NCI-H146 treated with DMSO at 0.1 percent for 48 hours (cell line): Measurements from ENCODE around the gene XPC.

ENCODE experiments used
- DNase-seq: peaks from one replicate; lab custom pipeline; 2025; ENCODE audit not compliant: unreplicated experiment; lab: John Stamatoyannopoulos, UW

The XPC gene

DNA sequence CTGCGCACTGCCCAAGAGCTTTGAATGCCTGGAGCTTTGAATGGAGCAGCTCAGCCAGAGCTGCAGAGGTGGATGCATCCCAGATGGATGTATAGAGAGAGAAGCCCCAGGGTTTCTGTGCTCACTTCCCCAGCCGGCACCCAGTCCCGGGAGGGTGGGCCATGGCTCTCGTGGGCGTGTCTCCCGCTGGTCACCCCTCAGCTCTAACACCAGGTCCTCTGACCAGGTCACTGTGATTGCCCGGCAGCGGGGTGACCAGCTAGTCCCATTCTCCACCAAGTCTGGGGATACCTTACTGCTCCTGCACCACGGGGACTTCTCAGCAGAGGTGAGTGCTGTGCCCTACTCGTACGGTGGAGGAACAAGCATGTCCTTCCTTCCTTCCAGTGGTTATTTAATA lies 42.8 kb downstream of the XPC start:
- DNase-seq = no peak

DNA sequence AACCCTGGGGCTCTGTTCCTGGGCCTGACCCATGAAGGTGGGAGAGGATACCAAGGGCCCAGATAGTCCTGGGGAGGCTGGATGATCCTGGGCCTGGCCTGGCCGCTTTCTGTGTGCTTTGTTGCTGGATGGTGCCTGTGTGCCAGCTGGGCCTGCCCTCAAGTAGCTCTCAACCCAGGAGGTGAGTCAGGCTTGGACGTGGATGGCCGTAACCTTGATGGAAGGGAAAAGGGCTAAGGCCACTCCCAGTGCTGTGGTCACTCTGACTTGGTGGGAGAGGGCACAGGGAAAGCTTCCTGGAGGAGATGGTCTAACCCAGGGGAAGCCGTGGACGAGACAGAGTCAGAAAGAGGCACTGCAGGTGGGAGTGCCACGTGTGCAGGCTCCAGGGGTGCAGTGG lies 44.1 kb downstream of the XPC start:
- DNase-seq = no peak

DNA sequence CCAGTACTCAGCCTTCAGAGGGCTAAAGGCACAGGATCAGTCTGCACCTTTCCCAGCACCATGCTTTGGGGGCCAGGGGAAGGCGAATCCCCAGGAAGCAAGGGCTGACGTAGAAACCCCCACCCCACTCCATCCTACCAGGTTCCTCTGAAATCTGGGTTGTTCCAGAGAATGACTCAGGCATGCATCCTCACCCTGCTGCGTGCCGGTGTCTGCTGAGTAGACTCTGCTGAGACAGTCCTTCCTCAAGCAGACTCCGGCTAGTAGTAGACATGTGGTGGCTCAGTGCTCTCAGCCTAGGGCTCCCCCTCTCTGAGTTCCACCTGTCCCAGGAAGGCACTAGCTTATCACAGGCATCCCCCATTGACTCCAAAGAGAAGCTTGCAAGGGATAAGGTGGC lies 44.5 kb downstream of the XPC start:
- no peak for DNase-seq

DNA sequence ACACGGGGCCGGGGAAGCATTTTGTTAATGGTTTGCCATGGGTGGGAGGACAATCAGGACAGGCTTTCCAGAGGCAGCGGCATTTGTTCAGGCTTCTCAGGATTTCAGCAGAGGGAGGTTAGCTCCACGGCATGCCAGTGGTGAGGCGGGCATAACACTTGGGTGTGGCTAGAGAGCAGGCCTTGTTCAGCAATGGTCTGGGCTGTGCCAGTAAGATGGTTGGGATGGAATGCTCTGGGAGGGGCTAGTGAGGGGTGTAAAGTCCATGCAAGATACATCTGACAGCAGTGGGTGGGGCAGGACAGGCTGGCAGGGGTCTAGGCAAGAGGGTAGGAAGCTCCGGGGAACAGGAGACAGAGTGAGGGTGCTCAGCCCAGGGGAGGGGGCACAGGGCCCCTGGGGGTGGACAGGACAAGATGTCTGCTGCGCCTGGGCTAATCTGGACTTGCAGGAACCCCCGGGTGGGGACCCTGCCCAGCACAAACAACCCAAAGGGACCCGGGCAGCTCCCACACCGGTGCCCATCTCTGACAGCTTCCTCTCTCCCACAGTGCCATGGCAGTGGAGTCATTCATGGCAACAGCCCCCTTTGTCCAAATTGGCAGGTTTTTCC lies 45.1 kb downstream of the XPC start:
- no peak for DNase-seq

DNA sequence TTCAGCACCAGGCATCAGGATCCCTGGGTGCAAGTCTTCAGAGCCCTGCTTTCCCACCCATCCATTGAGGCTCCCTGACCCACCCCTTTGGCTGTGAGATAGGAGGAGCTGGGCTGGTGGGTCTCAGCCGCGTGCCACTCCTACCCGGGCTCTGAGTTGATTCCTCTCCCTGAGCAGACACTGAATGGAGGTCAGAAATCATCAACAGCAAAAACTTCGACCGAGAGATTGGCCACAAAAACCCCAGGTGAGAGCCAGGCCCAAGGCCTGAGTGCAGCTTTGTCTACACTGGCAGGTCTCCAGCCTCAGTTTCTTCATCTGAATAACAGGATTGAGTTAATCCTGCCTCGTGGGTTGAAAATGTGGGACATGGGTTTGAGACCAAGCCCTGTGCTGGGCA lies 45.7 kb downstream of the XPC start:
- DNase-seq = no peak

DNA sequence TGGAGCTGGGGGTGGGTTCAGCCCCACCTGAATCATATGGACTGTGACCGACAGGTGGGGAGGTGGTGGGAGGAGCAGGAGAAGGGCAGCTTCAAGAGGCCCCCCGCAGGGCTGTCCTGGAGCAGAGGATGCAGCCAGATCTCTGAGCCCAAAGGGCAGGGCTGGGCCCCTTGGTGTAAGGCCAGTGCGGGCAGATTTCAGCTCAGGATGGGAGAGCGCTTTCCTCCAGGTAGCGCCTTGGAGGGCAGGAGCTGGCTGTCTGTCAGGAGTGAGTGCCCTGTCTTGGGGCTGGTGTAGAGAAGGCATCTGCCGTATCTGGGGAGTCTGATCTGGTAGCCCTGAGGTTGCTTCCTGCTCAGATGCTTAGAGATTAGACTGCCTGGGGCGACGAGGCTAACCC lies 46.3 kb downstream of the XPC start:
- no peak for DNase-seq

DNA sequence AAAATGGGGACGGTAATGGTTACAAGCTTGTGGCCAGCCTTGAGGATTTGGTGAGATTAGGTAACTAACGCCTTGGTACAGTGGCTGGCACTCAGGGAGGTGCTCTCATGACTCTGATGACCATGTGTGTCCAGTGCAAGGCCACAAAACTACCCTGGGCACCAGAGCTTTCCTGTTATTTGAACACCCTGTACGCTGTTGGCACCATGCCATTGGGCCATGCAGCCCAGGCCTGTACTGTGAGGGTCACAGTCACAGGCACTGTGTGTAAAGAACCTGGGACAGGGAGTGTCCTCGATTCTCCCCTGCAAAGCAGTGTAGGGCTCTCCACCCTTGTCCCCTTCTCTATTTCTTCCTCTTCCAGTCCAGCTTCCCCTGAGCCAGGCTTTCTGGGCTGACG lies 47.3 kb downstream of the XPC start:
- no peak for DNase-seq

DNA sequence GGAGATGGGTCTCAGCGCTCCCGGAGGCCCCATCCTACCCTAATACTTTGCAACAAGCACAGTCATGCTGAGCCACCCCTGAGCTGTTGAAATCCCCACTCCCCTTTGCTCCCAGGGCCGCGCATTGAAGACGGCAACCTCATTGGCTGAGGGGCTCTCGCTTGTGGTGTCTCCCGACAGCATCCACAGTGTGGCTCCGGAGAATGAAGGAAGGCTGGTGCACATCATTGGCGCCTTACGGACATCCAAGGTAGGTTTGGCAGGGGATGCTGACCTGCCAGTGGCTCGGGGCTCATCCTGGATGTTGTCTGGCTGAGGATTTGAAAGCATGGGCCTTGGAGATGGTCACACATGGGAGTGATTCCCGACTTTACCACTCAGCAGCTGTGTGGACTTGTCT lies 47.7 kb downstream of the XPC start:
- DNase-seq = no peak

DNA sequence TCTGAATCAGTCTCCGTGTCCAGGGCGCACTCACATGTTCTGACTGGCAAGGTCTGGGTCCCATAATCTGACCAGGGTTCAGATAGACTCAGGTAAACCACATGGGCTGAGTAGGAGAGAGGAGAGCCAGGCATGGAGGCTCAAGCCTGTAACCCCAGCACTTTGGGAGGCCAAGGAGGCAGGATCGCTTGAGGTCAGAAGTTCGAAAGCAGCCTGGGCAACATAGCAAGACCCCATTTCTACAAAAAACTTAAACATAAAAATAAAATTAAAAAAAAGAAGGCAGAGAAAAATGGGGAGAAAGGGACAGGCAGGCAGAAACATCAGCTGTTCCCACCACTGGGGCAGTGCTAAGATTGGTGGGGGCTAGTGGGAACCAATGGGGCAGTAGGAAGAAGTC lies 48.2 kb downstream of the XPC start:
- no peak for DNase-seq

DNA sequence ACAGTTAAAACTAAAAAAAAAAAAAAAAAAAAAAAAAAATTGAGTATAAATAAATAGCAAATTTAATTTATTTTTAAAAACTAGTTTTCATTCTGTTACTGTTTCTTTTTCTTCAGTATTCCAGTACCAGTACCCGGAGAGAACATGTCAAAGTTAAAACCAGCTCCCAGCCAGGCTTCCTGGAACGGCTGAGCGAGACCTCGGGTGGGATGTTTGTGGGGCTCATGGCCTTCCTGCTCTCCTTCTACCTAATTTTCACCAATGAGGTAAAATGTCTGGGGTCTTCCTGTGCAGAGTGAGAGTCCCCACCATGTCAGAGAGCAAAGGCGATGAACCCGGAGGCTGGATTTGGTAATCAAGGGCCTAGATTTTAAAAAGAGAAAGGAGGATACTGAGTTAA lies 49.1 kb downstream of the XPC start:
- no peak for DNase-seq

DNA sequence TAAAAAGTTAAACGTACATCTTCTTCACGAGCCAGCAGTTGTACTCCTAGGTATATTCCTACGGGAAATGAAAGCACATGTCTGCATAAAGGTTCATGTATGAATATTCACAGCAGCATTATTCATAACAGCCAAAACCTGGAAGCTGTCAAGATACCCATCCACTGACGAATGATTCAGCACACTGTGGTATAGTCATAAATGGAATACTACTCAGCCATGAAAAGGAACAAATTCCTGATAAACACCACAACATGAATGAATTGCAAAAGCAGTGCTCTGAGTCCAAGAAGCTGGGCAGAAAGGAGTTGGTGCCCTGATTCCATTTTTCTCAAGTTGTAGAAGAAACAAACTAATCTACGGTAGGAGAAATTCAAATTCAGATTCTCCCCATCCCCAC lies 49.7 kb downstream of the XPC start:
- no peak for DNase-seq

DNA sequence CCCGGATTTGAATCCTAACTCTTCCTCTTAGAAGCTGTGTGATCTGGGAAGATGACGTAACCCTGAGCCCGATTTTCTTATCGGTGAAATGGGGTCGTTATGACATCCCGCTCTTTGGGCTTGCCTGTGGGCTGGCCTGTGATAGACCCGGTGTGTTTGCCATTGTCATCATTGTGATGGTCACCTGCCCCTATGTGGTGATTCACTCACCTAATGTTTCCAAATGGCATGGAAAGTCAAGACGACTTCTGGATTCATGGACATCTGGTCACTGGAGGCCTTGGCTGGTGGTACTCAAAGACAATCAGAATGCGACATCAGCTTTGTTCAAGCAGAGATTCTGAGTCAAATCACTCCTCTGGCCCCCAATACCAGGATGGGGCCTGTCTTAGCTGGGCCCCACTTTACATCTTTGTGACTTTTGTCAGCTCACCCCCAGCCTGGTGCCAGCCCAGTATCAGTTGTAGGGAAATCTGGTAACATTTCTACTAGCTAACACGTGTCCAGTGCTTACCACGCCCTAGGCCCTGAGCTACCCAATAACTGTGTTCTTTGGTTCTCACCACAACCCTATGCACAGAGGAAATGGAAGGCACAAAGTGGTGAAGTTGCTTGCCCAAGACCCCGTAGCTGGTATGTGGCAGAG lies 50.8 kb downstream of the XPC start:
- DNase-seq = no peak

DNA sequence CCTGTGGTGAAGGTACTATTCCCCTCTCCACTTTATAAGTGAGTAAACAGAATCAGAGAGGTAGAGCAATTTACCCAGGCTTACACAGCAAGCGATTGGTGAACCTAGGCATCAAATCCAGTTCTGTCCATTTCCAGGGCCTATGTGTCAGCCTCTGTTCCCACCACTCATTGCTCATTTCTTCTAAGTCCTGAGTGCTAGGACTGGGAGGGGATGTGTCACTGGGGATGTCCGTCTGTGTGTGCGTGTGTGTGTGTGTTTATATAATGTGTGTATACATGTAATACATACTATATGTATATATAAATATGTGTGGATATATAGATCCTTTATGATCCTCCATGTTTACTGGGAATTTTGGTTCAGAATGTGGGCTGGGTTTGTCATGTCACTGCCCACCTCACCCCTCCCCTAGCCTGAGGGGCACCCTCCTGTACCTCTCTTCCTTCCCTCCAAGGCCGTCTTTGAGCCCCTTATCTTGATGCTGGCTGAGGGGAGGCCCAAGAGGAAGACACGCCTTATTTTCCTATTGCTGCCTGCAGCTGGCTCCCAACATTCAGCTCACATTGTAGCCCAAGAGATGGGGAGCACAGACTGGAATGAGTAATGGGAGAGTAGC lies 51.4 kb downstream of the XPC start:
- no peak for DNase-seq

DNA sequence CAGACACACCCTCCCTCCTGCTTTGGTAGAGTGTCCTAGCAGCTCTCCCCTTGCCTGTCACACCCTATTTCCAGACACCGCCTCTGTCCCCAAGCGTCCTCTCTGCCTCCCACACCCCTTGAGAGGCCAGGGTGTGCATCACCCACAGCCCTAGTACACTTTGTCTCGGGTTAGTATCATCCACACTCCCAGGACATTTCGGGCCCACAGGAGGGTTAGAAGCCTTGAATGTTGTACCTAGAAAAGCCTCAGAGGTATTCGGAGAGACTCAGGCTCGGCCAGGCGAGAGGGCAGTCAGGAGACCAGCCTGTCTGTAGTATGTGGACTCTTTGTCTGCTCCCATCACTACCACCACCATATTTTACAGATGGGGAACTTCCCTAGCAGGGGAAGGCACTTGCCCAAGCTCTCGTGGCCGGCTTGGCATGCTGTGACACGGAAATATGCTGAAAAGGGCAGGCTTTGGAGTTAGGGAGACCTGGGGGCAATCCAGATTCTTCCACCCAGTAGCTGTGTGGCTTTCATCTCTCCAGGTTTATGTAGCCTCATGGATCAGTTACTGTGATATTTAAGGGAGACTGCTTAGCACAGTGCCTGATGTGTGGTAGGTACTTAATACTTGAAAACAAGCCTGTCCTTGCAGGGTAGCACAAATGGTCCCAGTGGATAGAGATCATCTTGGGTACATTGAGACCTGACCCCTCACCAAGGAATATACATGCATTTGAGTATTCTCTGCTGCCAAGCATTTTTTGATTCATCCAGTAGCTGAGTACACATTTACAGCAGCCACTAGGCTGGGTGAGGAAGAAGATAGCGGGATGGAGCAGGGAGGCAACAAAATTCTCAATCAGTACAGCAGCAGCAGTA lies 52.1 kb downstream of the XPC start:
- no peak for DNase-seq

DNA sequence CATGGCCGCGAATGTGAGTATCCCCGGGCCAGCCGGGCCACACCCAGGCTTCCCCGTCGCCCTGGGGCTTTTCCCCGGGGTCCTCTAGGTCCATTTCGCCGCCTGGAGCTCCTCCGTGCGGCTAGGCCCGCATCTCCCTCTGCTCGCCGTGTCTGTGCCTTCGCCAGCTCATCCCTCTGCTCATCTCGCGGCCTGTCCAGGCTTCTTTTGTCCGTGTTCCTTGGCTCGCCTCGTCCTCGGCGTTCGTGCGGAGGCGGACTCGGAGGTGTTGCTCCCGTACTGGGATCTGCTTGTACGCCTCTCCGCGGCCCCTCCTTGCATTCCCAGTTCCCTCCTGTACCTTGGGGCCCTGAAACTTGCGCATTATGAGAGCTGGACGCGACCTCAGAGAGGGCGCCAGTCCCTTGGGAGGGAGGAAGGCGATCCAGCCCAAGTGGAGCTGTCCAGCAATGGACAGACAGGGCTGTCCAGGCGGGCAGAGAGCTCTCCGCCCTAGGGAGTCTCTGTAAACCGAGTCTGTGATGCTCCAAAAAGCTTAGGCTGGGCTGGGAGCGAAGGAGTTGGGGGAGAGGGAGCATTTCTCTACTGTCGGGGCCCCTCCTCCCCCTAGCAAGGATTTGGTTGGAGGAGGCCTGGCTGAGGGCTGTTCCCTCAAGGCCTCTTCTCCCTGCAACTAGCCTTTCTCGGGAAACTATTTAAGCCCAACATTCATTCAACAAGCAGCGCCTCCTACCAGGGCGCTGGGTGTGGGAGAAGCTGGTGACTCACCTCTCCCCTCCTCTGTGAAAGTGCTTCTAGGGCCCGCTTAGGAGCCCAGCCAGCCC lies 53.0 kb downstream of the XPC start:
- peak; percentile 38 for DNase-seq

DNA sequence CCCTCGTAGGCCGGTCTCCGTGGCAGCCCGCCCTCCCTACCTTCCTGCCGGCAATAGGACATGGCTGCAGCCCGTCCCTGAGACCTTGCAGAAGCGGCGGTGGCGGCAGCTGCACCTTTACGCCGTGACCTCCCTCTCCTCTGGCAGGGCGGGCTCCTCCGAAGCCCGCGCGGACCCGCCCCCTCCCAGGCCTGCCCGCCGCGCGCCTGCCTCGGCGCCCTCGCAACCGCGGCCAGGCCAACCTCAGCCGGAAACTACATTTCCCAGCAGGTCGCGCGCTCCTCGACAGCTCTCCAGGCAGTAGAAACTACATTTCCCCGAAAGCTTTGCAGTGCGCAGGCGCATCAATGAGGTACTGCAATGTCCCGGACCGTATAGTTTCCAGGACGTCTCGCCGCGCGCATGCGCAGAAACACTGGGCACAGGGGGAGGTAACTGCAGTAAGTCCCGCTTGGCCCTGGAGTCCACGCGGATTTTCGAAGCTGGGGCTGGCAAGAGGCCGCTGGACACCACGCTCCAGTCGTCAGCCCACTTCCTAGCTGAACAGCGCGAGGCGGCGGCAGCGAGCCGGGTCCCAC lies 53.7 kb downstream of the XPC start, which contains the start of the genes CHCHD4 and TMEM43:
CHCHD4 (minus strand) TSS at position 256 of the 578 bp plus-strand sequence; CDS start at position 62, 194 bp downstream.
TMEM43 (plus strand) TSS at position 438 of the 578 bp plus-strand sequence. CDS start 142 bp downstream, outside the sequence.
- peak; percentile 94 for DNase-seq

DNA sequence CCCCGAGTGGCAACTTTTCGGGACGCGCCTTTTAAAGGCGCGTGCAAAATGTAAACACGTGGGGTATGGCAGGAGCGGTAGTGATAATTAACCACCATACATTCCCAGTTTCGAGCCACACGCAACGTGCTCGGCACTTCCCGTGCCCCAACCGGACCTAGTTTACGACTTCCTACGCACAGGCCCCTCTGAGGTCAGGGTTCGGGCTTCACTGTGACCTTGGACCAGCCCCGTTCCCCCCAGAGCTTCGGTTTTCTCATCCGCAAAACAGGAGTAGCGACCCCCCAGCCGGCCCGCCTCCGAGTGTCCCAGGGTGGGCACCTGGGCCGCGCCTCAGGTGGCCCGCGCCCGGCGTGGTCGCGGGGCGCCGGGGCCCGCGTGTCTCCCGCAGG lies 54.2 kb downstream of the XPC start:
- DNase-seq = peak; percentile 3

DNA sequence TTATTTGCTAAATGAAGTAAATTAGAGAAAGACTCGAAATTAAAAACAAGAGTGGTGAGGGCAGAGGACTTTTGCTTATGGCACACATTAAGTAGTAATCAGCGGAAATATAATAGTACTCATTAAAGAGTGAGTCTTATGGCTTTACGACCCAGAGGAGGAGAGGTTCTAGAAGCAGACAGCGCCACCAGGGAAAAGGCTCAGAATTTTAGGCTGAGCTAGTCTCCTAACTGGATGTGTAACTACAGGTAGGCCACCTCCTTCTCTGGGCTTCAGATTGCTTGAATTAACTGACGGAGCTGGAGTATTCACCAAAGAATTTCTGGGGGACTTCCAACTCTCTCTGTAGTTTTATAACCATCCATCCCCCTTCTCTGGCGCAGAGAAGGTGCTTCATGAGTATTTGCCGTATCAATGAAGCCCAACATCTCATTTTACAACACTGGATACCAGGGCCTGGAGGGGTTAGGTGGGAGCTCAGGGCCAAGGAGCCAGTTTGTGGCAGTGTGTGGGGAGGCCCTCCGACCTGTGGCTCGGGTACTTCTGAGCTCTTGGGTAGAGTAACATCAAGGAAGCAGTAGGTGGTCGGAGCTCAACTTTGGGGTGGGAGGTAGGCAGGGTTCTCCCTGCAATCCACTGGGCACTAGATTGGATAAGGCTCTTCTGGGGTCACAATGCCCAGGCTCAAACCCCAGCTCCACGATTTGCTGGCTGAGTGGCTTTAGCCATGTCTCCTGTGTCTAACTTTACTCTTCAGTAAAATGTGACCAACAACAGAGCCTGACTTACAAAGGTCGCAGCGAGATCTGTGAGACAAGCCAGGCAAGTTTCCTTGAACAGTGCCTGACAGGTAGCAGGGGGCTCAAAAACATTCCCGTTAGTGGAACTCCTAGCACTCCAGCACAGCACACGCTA lies 54.8 kb downstream of the XPC start:
- DNase-seq = no peak

DNA sequence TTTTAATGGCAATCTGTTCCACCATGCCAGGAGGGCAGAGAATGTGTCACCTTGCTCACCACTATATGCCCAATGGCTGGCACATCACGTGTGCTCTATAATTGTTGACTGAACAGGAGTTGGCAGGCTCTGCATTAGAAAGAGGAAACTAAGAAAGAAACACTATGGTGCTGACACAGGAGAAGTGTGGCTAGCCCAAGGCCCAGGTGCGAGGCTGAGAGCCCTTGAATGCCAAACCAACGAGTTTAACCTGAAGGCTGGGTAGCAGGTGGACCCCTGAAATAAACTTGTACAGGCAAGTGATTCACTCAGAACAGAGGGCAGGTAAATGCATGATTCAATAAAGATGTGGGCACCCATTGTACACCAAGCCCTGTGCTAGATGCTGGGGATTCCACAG lies 56.1 kb downstream of the XPC start:
- DNase-seq = no peak
